ENCODE measurements around the gene TBL1XR1. TPM values are rescaled to one million over a fixed set of nuclear protein-coding genes. Genes with fewer than 3 reads are reported as not detected.

TBL1XR1 gene
- total RNA-seq, 2 donors from 2014 or later: 202 to 226 TPM

DNA sequence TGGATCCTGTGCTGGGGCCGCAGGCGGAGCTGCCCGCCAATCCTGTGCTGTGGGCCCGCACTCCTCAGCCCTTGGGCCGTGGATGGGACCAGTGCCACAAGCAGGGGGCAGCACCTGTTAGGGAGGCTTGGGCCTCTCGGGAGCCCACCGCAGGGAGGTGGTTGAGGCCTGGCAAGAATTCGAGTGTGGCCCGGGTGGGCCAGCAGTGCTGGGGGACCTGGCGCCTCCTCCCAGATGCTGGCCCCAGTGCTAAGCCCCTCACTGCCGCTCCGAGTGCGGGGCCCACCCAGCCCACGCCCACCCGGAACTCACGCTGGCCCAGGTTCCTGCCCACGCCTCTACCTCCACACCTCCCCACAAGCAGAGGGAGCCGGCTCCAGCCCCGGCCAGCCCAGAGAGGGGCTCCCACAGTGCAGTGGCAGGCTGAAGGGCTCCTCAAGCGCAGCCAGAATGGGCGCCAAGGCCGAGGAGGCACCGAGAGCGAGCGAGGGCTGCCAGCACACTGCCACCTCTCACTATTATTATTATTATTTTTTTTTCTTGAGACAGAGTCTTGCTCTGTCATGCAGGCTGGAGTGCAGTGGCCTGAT is 31.4 kb upstream of the TBL1XR1 start:
- H3K9ac ChIP-seq (ENCODE audit: low read depth in 2 of 2, low read length in 2 of 2): no peak overlapping the region
- no peaks in the 10 kb centered on the region for H3K4me1 ChIP-seq
- H3K27me3 ChIP-seq: no peaks in the 10 kb centered on the region
- H3K4me3 ChIP-seq: no peak overlapping the region
- no peaks in the 10 kb centered on the region for H3K36me3 ChIP-seq
- no peak overlapping the region for H3K27ac ChIP-seq
- intact Hi-C loops (cut with DNase I): no loop called here
- DNase-seq: no peak
- H3K9me3 ChIP-seq: no peaks in the 10 kb centered on the region
- TF ChIP-seq, protein P1, sequence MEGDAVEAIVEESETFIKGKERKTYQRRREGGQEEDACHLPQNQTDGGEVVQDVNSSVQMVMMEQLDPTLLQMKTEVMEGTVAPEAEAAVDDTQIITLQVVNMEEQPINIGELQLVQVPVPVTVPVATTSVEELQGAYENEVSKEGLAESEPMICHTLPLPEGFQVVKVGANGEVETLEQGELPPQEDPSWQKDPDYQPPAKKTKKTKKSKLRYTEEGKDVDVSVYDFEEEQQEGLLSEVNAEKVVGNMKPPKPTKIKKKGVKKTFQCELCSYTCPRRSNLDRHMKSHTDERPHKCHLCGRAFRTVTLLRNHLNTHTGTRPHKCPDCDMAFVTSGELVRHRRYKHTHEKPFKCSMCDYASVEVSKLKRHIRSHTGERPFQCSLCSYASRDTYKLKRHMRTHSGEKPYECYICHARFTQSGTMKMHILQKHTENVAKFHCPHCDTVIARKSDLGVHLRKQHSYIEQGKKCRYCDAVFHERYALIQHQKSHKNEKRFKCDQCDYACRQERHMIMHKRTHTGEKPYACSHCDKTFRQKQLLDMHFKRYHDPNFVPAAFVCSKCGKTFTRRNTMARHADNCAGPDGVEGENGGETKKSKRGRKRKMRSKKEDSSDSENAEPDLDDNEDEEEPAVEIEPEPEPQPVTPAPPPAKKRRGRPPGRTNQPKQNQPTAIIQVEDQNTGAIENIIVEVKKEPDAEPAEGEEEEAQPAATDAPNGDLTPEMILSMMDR (IDR thresholded peaks at IDR 0.05): no peak

DNA sequence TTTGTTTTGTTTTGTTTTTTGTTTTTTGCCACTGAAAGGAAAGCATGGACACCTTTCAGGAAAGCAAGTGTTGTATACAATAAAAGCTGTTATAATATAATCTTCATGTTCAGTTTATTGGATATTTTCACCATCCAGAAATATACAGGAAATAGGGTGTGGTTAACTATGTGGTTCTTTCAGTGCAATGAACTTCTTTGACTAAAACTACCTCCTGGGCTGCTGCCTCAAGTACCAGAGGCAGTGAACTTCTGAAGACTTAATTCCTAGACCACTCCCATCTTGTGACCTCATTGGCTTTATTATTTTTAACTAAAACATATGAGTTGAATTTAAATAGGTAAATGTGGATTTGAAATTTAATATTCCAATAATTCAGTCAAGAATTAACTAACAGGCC is 27.1 kb upstream of the TBL1XR1 start:
- Histone ChIP-seq H3K9me3 (no peaks in the 10 kb centered on the region), H3K36me3 (no peaks in the 10 kb centered on the region), H3K4me1 (no peaks in the 10 kb centered on the region), H3K9ac (ENCODE audit: low read depth in 2 of 2, low read length in 2 of 2) (no peak overlapping the region), H3K4me3 (no peak overlapping the region), H3K27ac (peak overlapping the region; percentile 11), H3K27me3 (no peaks in the 10 kb centered on the region)
- intact Hi-C loops (cut with DNase I): no loop called here
- TF ChIP-seq, protein P1 (IDR thresholded peaks at IDR 0.05): no peak
- DNase-seq: no peak

DNA sequence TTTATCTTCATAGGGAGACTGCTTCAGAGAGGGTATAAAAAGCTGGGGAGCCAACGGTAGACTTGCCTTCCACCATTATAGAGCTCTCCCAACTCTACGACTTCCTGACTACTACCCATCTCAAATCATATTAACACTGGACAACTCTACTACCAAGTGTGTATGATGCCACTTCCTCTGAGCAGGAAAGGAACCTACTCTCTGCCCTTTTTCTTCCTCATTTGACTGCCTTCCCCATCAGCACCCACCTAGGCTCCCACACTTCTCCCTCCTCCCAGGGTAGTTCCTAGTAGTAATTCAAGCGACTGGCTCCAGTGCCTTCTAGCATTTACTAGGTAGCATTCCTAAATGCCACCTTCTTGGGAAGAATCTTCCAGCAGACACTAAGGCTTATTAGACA is 24.5 kb upstream of the TBL1XR1 start:
- no peaks in the 10 kb centered on the region for H3K9me3 ChIP-seq
- intact Hi-C loops (cut with DNase I): no loop called here
- DNase-seq: no peak
- H3K27ac ChIP-seq: no peak overlapping the region
- H3K4me3 ChIP-seq: no peak overlapping the region
- TF ChIP-seq, protein P1 (IDR thresholded peaks at IDR 0.05): no peak
- no peaks in the 10 kb centered on the region for H3K36me3 ChIP-seq
- no peak overlapping the region for H3K9ac ChIP-seq (ENCODE audit: low read depth in 2 of 2, low read length in 2 of 2)
- no peaks in the 10 kb centered on the region for H3K4me1 ChIP-seq
- no peaks in the 10 kb centered on the region for H3K27me3 ChIP-seq

DNA sequence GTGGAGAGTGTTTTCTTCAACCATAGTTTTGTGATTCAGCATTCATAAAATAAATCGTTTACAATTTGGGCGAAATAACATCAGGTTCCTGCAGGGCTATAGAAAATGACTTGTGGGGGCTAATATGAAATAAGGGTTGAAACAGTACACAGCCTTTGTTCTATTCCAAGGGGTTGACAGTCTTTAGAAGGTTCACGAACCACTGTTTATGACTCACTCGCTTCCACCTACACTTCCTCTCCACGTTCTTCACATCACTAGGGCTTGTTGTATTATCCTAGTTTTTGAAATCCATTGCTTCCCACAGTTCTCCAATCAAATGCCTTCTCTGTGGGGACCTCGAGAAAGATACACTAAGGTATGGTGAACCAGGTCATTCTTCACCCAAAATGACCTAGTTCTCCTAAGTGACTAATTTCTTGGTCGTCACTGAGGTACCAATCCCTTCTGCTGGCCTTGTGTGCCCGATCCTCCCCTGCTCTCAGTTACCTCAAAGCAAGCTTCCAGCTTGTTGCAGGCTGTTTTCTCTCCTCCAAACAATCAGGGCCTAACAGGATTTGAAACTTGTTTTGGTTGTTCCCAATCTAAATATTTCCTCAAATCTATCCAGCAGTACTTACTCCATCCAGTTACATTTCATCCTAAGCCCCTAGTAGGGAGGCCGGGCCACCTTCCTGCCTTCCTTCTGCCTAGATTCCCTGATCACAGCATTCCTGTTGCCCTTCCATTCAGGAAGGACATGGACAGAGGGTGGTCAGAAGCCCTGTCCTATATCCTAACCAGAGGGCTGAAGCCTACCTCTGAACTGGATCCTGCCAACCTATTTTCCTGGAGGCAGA is 23.1 kb upstream of the TBL1XR1 start:
- Histone ChIP-seq H3K27me3 (no peaks in the 10 kb centered on the region), H3K9me3 (no peaks in the 10 kb centered on the region)

DNA sequence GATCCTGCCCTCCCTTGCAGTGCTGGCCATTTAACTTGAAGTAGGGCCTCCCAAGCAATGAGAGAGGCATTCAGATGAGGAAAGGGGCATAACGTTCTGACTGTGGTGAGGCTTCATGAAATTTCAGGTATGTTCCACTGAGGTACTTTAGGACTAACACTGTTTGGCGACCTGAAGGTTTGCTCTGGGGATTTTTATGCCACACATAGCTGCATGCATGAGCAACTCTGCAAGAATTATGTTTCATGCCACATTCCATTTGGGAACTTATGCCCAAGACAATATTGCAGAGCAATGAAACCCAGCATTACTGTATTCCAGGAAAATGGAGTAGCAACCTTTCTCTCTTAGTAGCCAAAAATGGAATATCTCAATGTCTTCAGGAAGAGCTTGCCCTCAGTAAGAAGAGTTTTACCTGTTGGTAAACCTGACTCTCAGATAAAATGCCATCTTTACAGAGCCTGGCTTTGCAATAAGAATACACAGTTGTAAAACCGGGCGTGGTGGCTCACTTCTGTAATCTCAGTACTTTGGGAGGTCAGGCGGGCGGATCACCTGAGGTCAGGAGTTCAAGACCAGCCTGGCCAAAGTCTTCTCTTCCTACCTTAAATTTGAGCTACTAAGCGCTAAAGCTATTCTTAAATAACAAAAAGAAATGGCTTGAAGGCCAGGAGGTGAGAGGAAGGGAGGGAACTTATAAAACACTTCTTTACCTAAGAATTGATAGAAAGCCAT is 16.7 kb upstream of the TBL1XR1 start:
- Histone ChIP-seq H3K9ac (ENCODE audit: low read depth in 2 of 2, low read length in 2 of 2) (no peak overlapping the region), H3K36me3 (no peaks in the 10 kb centered on the region), H3K4me3 (no peak overlapping the region), H3K4me1 (peaks cover 13% of the 10 kb centered on the region), H3K9me3 (no peaks in the 10 kb centered on the region), H3K27ac (peak overlapping the region; percentile 87), H3K27me3 (no peaks in the 10 kb centered on the region)
- TF ChIP-seq, protein P1 (IDR thresholded peaks at IDR 0.05): no peak
- DNase-seq: peak; percentile 78
- intact Hi-C loops (cut with DNase I): no loop called here

More for the DNA sequence above, 23.1 kb upstream of the TBL1XR1 start:
- H3K4me3 ChIP-seq: no peak overlapping the region
- H3K9ac ChIP-seq (ENCODE audit: low read depth in 2 of 2, low read length in 2 of 2): no peak overlapping the region
- intact Hi-C loops (cut with DNase I): no loop called here
- H3K4me1 ChIP-seq: no peaks in the 10 kb centered on the region
- H3K36me3 ChIP-seq: no peaks in the 10 kb centered on the region
- no peak overlapping the region for H3K27ac ChIP-seq
- TF ChIP-seq, protein P1 (IDR thresholded peaks at IDR 0.05): no peak
- DNase-seq: no peak
